GM12878 (cell line): ENCODE data around the gene NOC4L. TPM values are rescaled to one million over a fixed set of nuclear protein-coding genes. Genes with fewer than 3 reads are reported as not detected.

Experiments used
- ATAC-seq: fragments of 200-7000 bp; cut with Tn5 transposase; 3 replicates; pipeline ENCODE4 v1.9.1; 2020; ENCODE audit warnings: mild to moderate bottlenecking, moderate library complexity
- BruUV-seq: library from RNA; stranded (reverse); fragments of 400-500 nt; replicated peaks from 2 replicates; lab custom pipeline; 2021; lab: Mats Ljungman, UMichigan
- CTCF ChIA-PET: fragments of 300-600 bp; sonication (Branson Sonifier 250); formaldehyde crosslinking; extraction: SDS; loops from one replicate; lab custom pipeline; 2021; ENCODE audit warnings: inconsistent platforms; lab: Yijun Ruan, JAX
- POLR2A ChIA-PET: fragments of 350-600 bp; formaldehyde crosslinking; extraction: SDS; loops from one replicate; lab custom pipeline; 2021; ENCODE audit warnings: inconsistent platforms; lab: Charles Lee
- RAD21 ChIA-PET: fragments of 300-600 bp; sonication (Branson Sonifier 250); formaldehyde crosslinking; loops from one replicate; lab custom pipeline; 2023; ENCODE audit warnings: antibody characterized with exemption; ENCODE audit not compliant: unreplicated experiment; lab: Charles Lee
- SMC1A ChIA-PET: fragments of 300-600 bp; sonication (Branson Sonifier 250); formaldehyde crosslinking; loops from one replicate; lab custom pipeline; 2023; ENCODE audit not compliant: unreplicated experiment, uncharacterized antibody; lab: Charles Lee
- DNase-seq: peaks from one replicate; pipeline ENCODE4 v3.0.0-alpha.2; 2011; ENCODE audit warnings: low read depth, low spot score
- FAIRE-seq: peaks from 3 replicates; lab custom pipeline; 2011; peaks lifted over from hg19 to GRCh38; lab: Jason Lieb, UNC
- H2AFZ ChIP-seq: 2 replicates; pipeline ENCODE4 v1.6.0; 2011; ENCODE audit warnings: low read depth, low read length, control low read depth; ENCODE audit not compliant: control insufficient read depth
- H3K27ac ChIP-seq: 2 replicates; pipeline ENCODE4 v1.5.1; 2011; ENCODE audit warnings: control low read depth; ENCODE audit not compliant: control insufficient read depth, insufficient read depth
- H3K27me3 ChIP-seq, 2 experiments: replicated peaks in 1 of 2; 2 replicates each; pipeline versions ENCODE4 v1.6.0 to v1.6.1; 2011; ENCODE audit warnings: low read length in 1 of 2; ENCODE audit not compliant: control insufficient read depth in 2 of 2, insufficient read depth in 2 of 2
- H3K36me3 ChIP-seq, 2 experiments: 2 replicates each; pipeline ENCODE4 v1.5.1; 2011; ENCODE audit warnings: low read length in 1 of 2; ENCODE audit not compliant: control insufficient read depth in 2 of 2, insufficient read depth in 2 of 2
- H3K4me1 ChIP-seq: 2 replicates; pipeline ENCODE4 v1.6.1; 2011; ENCODE audit warnings: mild to moderate bottlenecking, low read length, moderate library complexity, mixed read lengths; ENCODE audit not compliant: control insufficient read depth, insufficient read depth
- H3K4me2 ChIP-seq: 2 replicates; pipeline ENCODE4 v1.6.0; 2011; ENCODE audit warnings: control low read depth; ENCODE audit not compliant: control insufficient read depth, insufficient read depth
- H3K4me3 ChIP-seq: fragments of 200-600 bp; sonication (generic); 2 replicates; pipeline ENCODE4 v1.5.1; 2016
- H3K79me2 ChIP-seq: 2 replicates; pipeline ENCODE4 v1.6.0; 2011; ENCODE audit warnings: low read length; ENCODE audit not compliant: control insufficient read depth, insufficient read depth
- H3K9ac ChIP-seq: 2 replicates; pipeline ENCODE4 v1.8.0; 2011; ENCODE audit warnings: low read length, control low read depth, mixed read lengths; ENCODE audit not compliant: control insufficient read depth, insufficient read depth
- H3K9me3 ChIP-seq: replicated peaks from 3 replicates; pipeline ENCODE4 v1.5.1; 2011; ENCODE audit warnings: mild to moderate bottlenecking, low read length; ENCODE audit not compliant: control insufficient read depth, insufficient read depth
- H4K20me1 ChIP-seq: 2 replicates; pipeline ENCODE4 v1.6.0; 2011; ENCODE audit not compliant: control insufficient read depth, insufficient read depth
- ASH2L ChIP-seq: fragments of 300-600, 200-600 bp; sonication (generic); IDR thresholded peaks from 2 replicates; pipeline ENCODE4 v1.6.1; 2017; ENCODE audit warnings: low read depth, mild to moderate bottlenecking, borderline replicate concordance
- CBX5 ChIP-seq: sonication (generic); IDR thresholded peaks from 2 replicates; pipeline ENCODE4 v1.6.1; 2016; ENCODE audit warnings: low read depth, moderate library complexity, mild to moderate bottlenecking, inconsistent platforms
- CEBPZ ChIP-seq: fragments of 150-350 bp; IDR thresholded peaks from 2 replicates; pipeline ENCODE4 v1.6.1; 2016; ENCODE audit warnings: low read depth, low read length
- CHD2 ChIP-seq: IDR thresholded peaks from 2 replicates; pipeline ENCODE4 v1.6.1; 2011; ENCODE audit warnings: low read depth, low read length, improper control_type of control experiment, borderline replicate concordance
- LARP7 ChIP-seq: fragments of 450-650 bp; IDR thresholded peaks from 2 replicates; pipeline ENCODE4 v1.6.1; 2017; ENCODE audit warnings: mild to moderate bottlenecking
- POLR2AphosphoS5 ChIP-seq: IDR thresholded peaks from 2 replicates; pipeline ENCODE4 v1.6.1; 2011; ENCODE audit warnings: mild to moderate bottlenecking, low read length, inconsistent platforms
- RELA ChIP-seq: fragments of 450-650 bp; IDR thresholded peaks from 2 replicates; pipeline ENCODE4 v1.8.0; 2014; ENCODE audit warnings: borderline replicate concordance; ENCODE audit not compliant: partially characterized antibody
- SP1 ChIP-seq: IDR thresholded peaks from one replicate; pipeline ENCODE4 v1.6.1; 2011; ENCODE audit warnings: low read depth, low read length
- SREBF2 ChIP-seq: IDR thresholded peaks from 2 replicates; pipeline ENCODE4 v1.6.1; 2012; ENCODE audit warnings: mild to moderate bottlenecking, low read length
- WGBS: methylation state at CpG from one replicate; pipeline ENCODE4 v1.1.6; 2016; ENCODE audit warnings: low lambda C conversion rate; ENCODE audit not compliant: insufficient replicate concordance, insufficient coverage; ENCODE audit errors: missing lambda C conversion rate; 5-methylcytosine and 5-hydroxymethylcytosine counted together
- in situ Hi-C: fragments of 300-500 bp; cut with MboI; formaldehyde crosslinking; loops from 9 replicates; pipeline ENCODE4 v1.14.3; 2018; ENCODE audit warnings: mixed read lengths
- intact Hi-C: fragments of 100-400 bp; cut with micrococcal nuclease; formaldehyde crosslinking; loops from one replicate; pipeline ENCODE4 v1.14.2; 2022; ENCODE audit not compliant: unreplicated experiment
- polyA plus RNA-seq, 11 experiments: library from polyadenylated mRNA; depleted of rRNA in 4 of 11; unstranded in 6 of 11; stranded (reverse) in 5 of 11; fragments of >200 nt; fragmentation: Nextera tagmentation in 4 of 11; fragmentation: Illumina TruSeq in 1 of 11; extraction: Ambion mirVana in 4 of 11; extraction: Trizol in 1 of 11; gene quantifications; 1 replicate in 1 of 11; 2 replicates in 10 of 11; pipeline versions ENCODE4 v1.2.1 to v1.2.3, GENCODE V29; 2011 to 2016; ENCODE audit warnings: inconsistent platforms in 2 of 11, missing spikeins in 2 of 11, low read depth in 1 of 11
- total RNA-seq, 4 experiments: library from RNA; depleted of rRNA in 3 of 4; stranded (reverse); fragments of >200 nt in 3 of 4; fragmentation: Illumina TruSeq in 1 of 4; extraction: Trizol in 1 of 4; gene quantifications; 2 replicates each; pipeline versions ENCODE4 v1.2.1 to v1.2.3, GENCODE V29; 2013 to 2021
- TF ChIP-seq, protein P1 (sequence below): fragments of 450-650 bp; IDR thresholded peaks from 2 replicates; pipeline ENCODE4 v1.6.1; 2017; ENCODE audit warnings: low read depth, mild to moderate bottlenecking, moderate library complexity

Gene NOC4L
- total and polyA plus RNA-seq, 10 of the 15 experiments (the other 5 are each of a cell fraction or from before 2014, with no cell fraction given) = 0.72 to 68.2 (median 15.2) TPM

DNA sequence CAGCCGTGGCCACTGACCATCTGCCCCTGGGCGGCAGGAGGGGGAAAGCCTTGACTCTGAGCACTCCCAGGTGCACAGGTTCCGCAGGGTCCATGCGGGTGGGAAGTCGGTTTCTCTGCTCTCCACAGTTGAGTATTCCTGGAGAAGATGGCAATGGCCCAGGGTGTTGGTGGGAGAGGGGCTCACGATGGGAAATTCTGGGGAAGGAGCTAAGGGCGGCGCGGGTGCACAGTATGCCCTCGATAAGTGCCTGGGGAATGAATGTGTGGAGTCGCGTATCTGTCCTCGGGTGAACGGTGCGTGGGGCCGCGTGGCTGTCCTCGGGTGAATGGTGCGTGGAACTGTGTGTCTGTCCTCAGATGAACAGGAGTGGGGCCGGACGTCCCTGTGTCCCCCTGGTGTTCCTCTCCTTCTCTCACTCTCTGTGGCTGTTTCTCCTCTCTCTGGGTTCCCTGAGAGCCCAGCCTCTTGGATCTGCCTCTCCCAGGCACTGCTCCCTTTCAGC is 38.0 kb downstream of the NOC4L start:
- Histone ChIP-seq H3K4me3 (no peak overlapping the region), H3K79me2 (no peaks in the 10 kb centered on the region), H3K9ac (no peak overlapping the region), H3K4me2 (no peak overlapping the region), H2AFZ (no peak overlapping the region), H3K27ac (no peak overlapping the region), H4K20me1 (no peaks in the 10 kb centered on the region), H3K27me3 (peaks cover 0 to 2% of the 10 kb centered on the region in 2 experiments; a peak in 2 of 4 replicates), H3K36me3 (no peaks in the 10 kb centered on the region), H3K9me3 (no peaks in the 10 kb centered on the region), H3K4me1 (peaks cover 2% of the 10 kb centered on the region; the same call in 1 of the 2 replicates)
- FAIRE-seq (no peak), DNase-seq (no peak)
- in situ Hi-C loops = no loop called here
- ChIA-PET CTCF (no interaction called here), RAD21 (no interaction called here), POLR2A (no interaction called here)
- BruUV-seq = no TSS peak
- intact Hi-C loops = no loop called here
- TF ChIP-seq CEBPZ = no peak
- no peak for TF ChIP-seq SREBF2
- TF ChIP-seq, protein P1, sequence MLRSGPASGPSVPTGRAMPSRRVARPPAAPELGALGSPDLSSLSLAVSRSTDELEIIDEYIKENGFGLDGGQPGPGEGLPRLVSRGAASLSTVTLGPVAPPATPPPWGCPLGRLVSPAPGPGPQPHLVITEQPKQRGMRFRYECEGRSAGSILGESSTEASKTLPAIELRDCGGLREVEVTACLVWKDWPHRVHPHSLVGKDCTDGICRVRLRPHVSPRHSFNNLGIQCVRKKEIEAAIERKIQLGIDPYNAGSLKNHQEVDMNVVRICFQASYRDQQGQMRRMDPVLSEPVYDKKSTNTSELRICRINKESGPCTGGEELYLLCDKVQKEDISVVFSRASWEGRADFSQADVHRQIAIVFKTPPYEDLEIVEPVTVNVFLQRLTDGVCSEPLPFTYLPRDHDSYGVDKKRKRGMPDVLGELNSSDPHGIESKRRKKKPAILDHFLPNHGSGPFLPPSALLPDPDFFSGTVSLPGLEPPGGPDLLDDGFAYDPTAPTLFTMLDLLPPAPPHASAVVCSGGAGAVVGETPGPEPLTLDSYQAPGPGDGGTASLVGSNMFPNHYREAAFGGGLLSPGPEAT = no peak
- no peak for TF ChIP-seq RELA
- TF ChIP-seq CBX5 = no peak
- no peak for TF ChIP-seq ASH2L
- TF ChIP-seq POLR2AphosphoS5 = no peak
- no peak for TF ChIP-seq CHD2
- no peak for TF ChIP-seq LARP7
- TF ChIP-seq SP1 = no peak
- TF ChIP-seq, all 136 proteins: peak for 0
- no peak for ATAC-seq
- 76% methylated on average over 21 of the region's 21 CpGs for whole genome bisulfite sequencing
- SMC1A ChIA-PET = no interaction called here
